T-helper 2 cell (primary cell): ENCODE data around the gene NEMP1.
"Not testable (repeated sequence)": the region's sequence is repeated elsewhere in the genome, so short reads cannot be mapped to it uniquely, and the experiment has no call there.

Experiments used
- DNase-seq, 5 experiments: peaks; one replicate each; pipeline versions ENCODE4 v3.0.0 to v3.0.0-alpha.2; 2012 to 2022

Gene NEMP1

DNA sequence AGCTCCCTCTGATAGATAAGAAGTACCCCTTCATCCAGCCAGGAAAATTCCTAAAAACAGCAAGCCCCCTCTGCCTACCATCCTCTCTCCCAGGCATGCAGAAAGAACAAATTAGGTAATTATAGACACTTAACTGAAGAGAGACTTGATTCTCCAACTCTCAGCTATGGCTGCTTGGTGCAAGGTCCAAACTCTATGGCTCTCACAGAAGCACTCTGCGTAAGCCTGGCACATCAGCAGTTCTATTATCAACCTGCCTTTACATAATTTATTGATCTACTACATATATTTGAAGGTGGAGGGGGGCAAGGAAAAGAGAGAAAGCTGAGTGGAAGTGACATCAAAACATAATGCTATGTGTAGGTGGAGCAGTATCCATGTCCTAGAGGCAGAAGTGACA is 27.6 kb downstream of the NEMP1 start:
- no peak for DNase-seq

DNA sequence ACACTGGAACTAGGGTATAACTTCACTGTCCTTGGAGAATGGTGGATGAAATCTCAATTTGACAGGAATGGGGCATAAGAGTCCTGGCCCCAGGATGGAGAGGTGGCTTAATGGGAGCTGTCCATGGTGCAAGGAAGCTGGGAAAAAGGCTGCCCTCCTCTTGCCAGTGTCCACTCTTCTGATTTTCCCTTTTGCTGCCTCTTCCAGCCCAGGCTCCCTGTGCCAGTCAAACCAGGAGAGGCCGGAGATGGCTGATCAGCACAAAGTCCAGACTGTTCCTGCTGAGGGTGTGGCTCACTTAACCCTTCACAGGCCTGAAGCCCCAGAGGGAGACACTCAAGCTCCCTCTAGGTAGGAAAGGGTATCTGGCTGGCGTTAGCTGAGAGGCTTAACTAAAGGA is 28.7 kb downstream of the NEMP1 start, which contains the start of gene MYO1A:
MYO1A (minus strand) TSS at position 240 of the 400 bp plus-strand sequence. CDS start 1,806 bp downstream, outside the sequence.
- no peak for DNase-seq

DNA sequence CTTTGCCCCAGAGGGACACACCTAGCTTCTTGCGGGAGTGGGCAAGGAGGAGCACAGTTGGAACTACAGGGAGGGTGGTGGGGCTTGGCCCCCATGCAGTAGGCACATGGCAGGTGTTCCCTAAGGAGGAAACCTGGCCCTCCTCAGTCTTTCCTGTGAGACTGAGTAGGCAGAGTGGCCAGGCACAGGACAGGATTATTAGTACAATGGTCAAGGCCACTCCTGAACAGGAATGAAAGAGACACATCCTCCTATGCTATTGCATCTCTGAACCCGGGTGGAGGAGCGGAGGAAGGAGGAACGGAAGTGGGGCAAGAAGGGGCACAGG is 29.5 kb downstream of the NEMP1 start:
- DNase-seq: no peak

DNA sequence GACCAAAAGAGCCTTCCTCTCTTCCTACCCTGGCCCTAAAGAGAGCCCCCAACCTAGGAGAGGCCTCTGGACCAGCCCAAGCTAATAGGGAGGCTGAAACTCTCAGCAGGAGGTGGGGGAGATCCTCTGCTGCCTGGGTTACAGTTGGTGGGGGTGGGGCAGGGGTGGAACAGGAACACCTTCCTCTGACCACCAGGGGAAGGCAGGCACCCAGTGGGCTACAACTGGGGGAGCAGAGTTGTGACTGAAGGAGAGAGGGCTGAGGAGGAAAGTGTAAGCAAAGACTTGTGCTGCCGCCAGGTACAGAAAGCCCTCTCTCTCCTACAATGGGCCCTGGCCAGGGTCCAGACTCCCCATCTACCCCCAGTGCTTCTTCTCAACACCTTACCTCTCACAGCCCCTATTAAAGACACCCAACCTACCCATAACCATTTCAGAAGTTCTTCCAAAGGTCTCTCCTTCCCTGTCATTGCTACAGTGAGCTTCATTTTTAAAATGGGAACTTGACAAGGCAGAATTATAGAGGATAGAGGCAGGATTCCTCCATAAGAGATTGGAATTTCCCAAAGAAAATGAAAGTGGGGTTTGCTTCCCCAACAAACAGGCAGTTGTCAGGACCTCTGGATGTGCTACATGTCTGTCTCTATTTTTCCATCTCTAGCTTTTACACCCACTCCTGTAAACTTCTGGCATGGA is 30.0 kb downstream of the NEMP1 start:
- peak in 1 of 5 experiments; percentile 19 for DNase-seq

DNA sequence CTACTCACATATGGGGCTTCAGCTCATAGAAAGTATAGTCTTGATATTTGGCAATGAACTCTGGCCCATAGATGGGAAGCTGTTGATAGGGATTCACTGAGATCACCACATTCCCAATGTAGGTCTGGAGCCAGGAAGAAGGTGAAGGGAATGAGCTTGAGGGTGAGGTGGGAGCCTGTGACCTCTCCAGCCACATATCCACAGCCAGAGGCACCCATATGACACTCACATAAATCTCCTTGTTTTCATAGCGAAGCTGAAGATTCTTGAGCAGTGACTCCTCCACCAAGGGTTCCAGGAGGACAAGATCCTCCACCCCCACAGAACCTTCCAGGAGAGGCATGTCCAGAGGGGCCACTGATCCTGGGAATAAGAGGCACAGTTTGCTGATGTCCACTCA is 30.6 kb downstream of the NEMP1 start:
- DNase-seq: no peak

DNA sequence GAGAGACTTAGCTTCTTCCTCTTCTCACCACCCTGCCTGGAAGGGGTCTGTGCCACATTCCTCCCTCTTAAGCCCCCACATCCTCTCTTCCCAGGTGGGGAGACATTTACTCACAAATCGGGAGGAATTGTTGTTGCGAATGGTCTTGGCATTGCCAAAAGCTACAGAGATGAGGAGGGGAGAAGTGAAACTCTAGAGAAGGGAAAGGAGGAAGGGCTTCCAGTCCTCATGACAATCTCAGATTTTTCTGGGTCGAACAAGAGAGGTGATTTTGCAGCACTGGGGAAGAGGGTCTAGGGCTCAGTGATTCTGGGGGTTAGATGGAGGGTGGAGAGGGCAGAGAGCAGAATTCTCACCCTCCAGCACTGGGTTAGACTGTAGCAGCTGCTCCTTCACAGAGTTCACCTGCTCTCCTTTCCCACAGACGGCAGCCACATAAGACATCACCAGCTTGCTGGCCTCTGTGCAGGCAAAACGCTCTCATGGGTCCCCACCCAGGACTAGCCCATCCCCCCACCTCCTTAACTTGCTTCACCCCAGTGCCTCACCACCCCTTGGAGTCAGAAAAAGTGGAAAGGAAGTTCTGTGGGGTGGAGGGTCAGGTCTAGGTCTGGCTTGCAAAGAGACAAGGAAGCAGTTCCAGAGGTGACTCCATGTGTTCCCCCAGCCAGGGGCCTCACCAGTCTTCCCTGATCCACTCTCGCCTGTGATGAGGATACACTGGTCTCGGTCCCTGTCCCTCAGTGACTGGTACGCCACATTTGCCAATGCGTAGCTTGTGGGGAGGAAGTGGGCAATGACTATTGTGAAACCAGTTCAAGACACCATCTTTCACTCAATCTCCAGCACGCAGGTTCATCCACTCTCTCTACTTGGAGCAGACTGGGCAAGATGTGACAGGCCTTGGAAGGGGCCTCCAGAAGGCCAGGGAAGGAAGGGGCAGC is 31.4 kb downstream of the NEMP1 start:
- DNase-seq: peak in 2 of 5 experiments; percentile 39 to 92

DNA sequence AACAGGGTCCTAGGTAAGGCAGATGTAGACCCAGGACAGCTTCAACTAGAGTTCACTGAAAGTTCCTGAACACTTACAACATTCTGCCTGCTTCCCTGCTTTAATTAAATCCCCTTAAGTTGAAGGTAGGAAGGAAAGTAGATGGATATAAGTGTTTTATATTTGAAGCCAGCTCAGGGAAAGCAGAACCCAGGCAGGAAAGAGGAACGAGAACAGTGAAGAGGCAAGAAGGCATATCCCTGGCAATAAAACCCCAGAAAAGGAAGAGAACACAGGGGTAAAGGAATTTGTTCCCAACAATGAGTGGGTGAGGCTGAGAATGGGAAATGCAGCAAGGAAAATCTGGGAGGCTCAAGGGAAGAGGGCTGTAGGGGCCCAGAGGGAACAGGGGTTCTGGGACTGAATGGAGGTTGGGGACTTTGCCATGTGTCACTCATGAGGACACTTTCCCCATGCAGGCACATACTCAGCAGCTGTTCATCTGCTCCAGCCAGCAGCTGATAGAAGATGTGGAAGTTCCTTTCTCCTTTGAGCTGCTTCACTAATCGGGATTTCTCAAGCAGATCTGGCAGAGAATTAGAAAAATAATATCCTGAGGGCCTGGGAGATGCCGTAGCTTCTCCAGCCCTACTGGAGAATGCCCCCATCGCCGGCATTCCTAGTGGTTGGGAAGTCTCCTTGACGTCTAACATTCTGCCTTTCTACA is 32.4 kb downstream of the NEMP1 start:
- DNase-seq: no peak

DNA sequence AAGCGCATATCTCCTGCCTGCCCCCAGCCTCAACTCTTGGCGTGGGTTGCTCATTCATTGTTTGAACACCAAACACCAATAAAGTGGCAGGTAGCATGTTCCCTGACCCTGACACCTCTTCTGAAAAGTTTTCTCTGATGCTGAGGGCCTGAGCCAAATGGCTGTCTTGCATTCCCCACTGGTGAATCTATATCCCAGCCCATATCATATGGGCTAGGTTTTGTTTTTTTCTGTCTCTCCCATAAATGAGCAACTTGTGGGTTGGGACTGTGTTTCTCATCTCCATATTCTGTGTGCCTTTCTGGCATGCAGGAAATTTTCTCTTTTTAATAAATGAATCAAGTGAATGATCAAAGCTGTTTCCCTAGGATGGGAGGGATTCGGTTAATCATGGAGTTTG is 33.7 kb downstream of the NEMP1 start:
- no peak for DNase-seq

DNA sequence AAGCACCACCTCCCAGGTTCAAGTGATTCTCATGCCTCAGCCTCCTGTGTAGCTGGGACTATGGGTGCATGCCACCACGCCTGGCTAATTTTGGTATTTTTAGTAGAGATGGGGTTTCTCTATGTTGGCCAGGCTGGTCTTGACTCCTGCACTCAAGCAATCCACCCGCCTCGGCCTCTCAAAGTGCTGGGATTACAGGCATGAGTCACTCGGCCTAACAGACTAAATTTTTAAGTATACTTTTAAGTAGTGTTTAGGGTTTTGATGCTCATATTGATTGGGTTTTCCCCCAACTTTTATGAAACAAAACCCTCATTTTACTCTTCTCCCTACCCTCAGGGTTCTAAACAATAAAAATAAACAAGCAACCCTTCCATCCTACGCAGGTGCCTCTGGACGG is 34.1 kb downstream of the NEMP1 start:
- no peak for DNase-seq

DNA sequence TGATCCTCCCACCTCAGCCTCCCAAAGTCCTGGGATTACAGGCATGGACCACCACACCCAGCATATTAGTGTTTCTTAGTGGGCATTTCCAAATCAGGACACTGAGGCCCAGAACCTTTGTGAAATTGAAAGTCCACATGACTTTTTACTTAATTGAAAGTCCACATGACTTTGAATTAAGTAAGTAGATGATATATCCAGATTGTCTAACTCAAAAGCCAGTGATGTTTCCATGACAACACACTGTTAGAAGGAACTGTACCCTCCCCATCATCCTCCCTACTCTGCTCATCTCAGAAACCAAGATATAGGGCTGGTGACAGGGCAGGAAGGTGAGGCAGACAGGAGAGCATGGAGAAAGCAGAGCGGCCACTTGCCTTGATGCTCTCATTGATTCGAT is 35.9 kb downstream of the NEMP1 start:
- no peak for DNase-seq

DNA sequence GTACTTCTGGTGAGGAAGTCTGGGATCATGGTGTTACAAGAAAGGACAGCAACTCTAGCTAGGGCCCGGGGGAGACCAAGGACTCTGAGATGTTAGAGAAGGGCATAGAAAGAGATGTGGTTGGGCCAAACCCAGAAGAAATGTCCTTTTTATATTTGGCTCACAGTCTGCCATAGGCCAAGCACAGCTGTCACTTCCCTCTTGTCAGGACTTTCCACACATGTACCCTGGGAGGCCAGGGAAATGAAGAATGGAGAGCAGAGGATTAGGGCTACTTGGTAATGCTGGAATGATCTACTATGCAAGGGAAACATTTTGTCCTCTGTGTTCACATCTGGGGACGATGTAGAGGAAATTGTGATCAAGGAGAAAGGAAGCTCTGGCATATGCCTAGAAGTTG is 37.8 kb downstream of the NEMP1 start:
- no peak for DNase-seq

DNA sequence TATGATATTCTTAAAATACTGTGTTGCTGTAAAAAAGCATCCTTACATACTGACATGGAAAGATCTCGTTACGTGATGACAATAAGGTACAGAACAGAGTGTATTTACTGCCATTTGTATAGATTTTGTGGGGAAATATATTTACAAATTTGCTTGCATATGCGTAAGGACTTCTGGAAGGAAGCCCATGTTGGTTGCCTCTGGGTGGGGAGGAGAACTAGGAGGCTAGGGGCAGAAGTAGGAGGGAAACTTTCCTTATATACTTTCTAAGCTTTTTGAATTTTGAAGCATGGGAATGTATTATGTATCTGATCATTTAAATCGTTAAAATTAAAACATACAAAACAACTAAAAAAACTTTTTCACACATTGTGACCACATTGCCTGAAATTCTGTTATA is 38.4 kb downstream of the NEMP1 start:
- DNase-seq: no peak

DNA sequence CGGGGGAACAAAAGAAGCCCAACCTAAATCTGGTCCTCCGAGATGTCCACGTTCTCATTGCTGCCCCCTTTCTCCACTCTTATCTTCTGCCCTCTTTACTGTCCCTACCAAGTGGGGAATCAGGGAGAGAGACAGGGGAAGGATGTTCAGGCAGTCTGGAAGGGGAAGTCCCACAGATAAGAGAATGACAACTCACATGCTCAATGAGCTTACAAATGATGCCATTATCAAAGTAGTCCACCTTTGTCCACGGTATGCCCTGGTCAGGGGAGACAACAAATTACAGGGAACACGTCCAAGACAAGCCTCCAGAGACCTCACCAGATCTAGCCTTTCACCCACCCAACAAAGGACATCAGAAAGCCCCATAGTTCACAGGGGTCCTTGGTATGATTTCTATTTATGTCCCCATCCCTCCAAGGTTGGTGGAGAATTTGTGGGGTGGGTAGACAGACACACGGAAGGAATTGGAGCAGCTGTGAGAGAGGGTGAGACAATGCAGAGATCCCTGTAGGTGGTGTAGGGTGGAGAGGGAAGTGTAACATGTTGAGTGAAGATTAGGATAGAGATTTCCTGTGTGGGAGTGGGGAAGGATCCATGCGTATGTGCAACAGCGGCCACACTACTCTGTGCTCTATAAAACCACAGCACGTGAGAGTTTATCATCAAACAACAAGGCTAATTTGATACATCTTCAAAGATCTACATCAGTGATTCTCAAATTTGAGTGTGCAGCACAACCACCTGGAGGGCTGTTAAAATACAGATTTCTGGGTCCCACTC is 39.4 kb downstream of the NEMP1 start:
- no peak for DNase-seq

DNA sequence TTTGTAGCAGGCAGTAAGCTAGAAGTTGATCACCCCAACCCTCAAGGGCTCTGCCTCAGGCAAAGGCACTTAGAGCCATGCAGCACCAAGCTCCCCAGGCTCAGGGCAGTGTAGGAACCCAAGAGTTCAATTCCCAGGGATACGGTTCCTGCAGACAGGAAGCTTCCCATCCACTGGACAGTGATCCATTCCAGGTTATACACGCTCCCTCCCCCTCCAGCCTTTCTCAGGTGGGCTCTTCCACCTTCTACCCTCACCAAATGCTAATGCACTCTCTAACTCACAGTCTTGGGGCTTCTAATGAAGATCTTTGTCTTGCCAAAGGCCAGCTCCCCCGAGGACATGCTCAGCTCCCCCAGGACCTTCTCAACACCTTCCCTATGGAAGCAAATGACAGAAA is 41.3 kb downstream of the NEMP1 start:
- no peak for DNase-seq

DNA sequence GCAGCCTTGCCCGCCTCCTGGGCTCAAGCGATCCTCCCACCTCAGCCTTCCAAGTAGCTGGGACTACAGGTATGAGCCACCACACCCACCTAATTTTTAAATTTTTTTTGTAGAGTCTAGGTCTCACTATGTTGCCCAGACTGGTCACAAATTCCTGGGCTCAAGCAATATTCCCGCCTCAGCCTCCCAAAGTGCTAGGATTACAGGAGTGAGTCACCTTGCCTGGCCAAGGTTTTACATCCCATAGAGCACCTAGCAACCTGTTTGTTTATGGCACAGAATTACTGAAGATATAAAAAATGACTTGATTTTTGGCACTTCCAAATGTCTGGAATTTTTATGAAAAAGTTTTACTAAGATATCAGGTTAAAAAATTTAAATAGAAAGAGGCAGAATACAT is 45.2 kb downstream of the NEMP1 start:
- no peak for DNase-seq

DNA sequence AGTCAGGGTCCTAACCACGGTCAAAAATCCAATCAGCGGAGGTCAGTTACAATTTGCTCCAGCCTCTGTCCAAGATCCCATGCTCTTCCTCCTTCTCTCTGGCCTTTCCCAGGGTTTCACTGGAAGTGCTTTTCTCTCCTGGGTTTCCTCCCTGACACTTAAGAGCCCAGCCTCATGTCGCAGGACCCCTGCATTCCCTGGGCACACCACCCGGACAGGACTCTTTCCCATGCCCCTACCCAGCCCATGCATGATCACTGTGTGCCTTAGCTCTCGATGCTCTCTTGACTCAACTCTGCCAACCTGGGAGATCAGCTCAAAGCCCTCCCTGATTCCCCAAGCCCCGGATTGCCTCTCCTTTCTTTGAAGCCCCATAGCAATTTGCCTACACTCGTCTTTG is 46.8 kb downstream of the NEMP1 start:
- DNase-seq: no peak

DNA sequence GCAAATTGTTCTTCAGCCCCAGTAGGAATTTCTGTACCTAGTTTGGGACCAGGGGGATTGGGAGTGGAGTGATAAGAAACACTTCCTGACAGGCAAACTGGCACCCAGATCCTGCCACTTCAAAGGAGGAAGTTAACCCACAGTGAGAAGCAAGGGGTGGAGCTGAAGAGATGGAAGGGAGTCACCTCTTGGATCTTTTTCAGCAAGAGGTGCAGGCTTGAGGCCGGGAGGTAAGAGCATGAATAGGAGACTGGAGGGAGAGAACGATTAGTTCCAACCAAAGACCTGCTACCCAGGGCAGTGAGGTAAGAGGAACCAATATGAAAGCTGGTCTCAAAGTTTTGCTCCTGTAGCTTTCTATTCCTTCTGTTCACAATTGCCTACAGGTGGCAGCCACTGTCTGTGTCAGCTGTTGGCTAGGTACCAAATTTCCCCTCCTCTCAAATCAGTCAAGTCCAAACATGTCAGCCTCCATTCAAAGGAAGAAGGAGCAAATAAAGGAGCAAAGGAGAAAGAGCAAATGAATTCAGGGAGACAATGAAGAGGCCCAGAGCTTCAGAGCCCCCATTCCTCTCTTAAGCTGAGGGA is 47.4 kb downstream of the NEMP1 start:
- DNase-seq: peak in 1 of 5 experiments; percentile 61

DNA sequence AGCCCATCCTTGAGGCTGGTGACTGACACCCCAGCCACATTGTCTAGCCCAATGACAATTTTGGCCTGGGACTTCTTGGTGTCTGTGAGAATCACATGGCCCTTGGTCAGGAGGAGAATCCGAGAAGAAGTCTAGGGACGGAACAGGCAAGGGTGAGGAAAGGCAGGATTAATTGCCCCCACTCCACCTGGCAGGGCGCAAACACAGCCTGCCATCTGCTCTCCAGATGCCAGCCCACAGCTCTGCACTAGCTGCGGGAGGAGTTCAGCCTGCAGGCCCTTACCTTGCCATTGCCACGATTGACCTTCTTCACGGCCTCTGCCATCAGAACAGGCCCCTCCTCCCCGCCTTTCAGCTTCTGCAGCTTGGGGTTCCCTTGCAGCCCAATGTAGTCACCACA is 49.1 kb downstream of the NEMP1 start:
- no peak for DNase-seq

DNA sequence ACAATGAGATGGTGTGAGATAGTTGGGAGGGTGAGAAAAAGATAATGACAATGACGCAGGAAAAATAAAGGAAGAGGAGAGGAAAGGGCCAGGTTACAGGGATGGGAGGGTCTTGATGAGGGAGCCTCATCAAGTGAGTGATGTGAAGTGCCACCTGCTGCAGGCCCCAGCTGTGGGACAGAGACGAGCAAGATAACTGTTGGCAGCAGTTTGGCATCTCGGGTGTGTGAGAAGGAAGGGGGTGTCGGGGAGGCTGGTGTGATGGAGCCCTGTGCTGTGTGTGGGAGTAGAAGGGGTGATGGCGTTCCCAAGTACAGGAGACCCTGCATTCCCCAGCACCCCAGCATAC is 50.8 kb downstream of the NEMP1 start:
- peak in 1 of 5 experiments; percentile 6 for DNase-seq

DNA sequence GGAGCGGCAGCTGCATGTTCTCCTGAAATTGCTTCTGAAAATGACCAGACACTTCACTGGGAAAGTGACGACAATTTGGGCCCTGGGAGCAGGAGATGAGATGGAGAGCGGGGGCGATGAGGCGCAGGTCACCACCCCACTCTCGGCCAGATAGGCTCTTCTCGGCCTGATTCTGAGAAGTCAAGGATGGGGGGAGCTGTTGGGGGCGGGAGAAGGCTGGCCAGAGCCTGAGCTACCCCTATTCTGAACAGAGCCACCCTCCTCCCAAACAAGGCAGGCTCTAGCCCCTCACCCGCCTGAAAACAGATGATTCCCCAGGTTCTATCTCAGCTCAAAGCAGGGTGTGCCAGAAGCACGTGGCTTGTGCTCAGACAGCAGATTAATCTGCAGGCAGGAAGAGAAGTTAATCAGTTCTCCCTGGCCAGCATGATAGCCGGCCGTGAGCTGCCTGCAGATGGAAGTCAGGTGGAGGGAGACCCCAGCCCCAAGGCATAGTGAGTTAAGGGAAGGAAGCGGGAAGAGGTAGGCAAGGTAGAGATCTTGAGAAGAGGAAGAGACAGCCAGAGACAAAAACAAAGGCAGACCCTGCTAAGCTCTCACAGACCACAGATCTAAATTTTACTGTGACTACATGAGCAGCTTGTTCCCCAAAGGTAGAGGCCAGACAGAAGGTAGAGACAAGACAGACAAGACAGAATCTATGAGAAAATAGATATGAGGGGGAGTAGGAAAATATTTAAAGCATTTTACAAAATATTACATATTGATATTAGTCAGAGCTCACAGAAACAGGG is 51.4 kb downstream of the NEMP1 start:
- no peak for DNase-seq

DNA sequence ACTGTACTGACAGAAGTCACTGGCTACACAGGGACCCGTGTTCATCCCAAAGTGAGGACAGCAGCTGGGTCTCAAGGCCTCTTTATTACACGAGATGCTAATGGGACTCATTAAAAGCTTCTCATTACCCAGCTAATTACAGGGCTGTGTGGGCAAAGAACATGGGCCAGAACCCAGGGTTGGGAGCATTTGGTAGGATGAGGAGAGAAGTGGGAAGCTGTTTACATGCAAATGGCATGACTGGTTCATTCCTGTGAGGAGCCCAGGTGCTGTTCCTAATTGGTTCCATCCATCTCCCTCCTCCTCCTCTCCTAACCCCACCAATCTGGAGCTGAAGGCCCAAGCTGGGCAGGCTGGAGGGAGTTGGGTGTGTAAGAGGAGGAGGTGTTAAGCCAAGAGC is 53.4 kb downstream of the NEMP1 start:
- DNase-seq: no peak

DNA sequence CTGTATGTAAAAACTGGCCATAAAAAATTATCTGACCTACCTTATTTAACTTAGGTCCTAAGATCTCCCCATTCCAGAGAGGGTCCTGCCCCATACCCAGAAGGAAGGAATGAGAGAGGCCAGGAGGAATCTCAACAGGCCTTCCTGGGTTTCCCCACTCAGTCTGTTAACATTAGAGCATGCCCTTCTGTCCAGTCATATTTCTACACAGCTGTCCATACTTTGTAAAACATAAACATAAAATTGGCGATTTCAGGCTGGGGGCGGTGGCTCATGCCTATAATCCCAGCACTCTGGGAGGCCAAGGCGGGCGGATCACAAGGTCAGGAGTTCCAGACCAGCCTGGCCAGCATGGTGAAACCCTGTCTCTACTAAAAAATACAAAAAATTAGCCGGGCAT is 56.3 kb downstream of the NEMP1 start:
- DNase-seq: not testable (repeated sequence)
